HG03571 (cell line): Measurements from ENCODE around the gene PCGF5.
"Not testable (repeated sequence)": the region's sequence is repeated elsewhere in the genome, so short reads cannot be mapped to it uniquely, and the experiment has no call there.

Experiments
- ATAC-seq: cut with Tn5 transposase; IDR thresholded peaks from one replicate; pipeline ENCODE4 v1.9.1; 2021; ENCODE audit not compliant: unreplicated experiment

PCGF5 gene

DNA sequence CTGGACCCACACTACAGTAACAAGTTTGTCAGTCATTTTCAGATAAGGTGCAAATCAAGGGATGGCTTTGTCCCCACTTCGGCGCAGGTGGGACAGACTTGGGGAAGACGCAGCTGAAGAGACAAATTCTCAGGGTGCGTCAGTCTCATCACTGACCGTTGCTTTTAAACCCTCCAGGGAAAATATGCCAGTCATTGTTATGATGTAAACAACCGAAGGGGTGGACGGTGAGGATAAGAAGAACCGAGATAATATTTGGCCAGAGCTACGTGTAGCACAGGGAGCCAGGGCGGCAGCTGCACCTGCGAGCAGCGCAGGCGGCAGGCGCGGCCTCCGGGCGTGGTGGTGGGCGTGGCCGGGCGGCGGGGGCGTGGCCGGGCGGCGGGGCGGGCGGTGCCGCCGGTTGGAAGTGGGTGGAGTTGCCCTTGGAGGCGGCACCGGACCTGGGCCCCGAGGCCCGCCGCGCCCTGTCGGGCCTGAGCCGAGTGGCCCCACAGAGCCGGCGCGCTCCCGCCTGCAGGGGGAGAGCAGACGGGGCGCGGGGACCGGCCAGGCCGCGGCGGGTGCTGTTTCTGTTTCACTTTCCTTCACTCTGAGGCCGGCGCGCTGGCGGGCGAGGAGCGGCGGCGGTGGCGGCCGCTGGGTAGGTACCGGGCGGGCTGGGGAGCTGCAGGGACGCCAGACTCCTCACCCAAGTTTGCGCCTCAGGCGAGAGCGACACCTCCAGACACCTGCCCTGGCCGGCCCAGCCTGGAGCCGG, at the start of gene PCGF5:
Gene PCGF5 (plus strand): TSS at position 470 of the 760 bp plus-strand sequence. CDS start 2,209 bp downstream, outside the sequence.
- ATAC-seq: peak; percentile 97

DNA sequence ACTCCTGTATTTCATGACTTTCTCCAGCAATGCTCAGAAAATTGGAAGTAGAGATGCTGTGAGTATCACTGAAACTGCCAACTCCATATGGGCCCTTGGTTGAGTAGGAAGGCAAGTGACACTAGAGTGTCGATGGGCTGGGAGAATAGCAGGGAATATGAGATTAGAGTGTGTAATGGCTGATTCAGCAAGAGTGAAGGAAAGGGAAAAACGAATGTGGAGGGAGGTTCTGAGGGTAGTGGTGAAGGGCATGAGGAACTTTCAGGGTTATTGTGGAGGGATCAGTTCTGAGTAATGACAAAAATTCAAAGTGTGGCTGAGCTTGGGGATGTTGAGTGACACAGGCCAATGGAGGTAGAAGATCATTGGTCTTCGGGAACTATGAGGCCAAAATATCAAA, 49.0 kb upstream of the PCGF5 start:
- ATAC-seq: no peak

DNA sequence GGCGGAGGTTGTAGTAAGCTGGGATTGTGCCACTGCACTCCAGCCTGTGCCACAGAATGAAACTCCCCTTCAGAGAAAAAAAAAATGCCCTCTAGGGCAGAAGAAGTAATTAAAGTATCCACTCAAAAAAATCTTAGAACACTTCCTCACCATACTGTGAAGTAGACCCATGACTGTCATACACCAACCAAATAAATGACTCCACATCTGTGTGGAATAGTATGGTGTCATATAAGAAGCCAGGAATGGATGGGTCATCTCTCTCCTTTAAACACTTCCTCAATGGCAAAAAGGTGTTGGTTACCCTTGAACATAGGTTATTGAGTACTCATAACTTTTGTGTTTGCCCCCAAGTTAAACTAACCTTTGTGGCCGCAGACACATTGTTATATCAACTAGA, 48.1 kb upstream of the PCGF5 start:
- no peak for ATAC-seq

DNA sequence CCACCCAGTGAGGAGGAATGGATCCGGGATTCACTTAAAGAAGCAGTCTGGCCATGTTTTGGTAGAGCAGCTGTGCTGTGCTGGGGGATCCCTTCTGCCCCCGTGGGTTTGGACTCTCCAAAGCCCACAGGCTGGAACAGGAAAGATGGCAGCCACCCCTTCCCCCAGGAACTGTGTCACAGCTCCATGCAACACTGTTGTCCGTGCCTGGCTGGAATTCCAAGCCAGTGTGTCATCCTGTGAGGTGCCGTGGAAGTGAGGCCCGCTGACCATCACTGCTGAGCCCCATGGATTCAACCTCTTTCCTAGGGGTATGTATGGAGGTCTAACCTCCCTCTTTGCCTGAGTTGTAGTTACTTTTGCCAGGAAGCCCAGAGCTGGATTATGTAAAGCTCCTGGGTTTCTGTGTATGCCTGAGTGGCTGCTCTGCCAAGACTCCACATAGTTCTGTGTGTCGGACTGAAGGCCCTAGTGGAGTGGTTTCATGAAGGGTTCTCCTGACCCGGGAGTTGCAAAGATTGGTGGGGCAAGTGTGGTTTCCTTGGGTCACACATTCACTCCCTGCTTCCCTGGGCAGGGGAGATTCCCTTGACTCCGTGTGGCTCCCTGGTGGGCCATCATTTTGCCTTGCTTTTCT, 35.1 kb upstream of the PCGF5 start:
- ATAC-seq: no peak

DNA sequence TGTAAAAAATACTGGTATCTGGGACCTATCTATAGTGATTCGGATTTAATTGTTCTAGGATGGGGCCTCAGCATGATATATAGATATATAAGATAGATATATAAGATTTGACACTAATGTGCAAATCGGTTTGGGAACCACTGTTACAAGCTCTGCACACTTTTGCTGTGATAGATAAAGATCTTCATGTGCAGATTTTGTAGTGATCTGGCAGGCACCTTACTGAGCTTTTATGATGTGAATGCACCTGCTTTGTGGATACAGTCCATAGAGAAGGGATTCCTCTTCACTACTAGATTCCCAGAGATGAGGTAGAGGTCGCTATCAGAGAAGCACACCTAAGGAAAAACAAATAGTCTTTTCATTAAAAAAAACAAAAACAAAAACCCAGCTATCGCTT, 33.3 kb upstream of the PCGF5 start:
- no peak for ATAC-seq

DNA sequence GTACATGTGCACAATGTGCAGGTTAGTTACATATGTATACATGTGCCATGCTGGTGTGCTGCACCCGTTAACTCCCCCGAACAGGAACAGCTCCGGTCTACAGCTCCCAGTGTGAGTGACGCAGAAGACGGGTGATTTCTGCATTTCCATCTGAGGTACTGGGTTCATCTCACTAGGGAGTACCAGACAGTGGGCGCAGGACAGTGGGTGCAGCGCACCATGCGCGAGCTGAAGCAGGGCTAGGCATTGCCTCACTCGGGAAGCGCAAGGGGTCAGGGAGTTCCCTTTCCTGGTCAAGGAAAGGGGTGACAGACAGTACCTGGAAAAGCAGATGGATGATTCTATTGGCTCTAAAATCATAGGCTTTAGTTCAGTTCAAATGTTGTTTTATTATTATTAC, 32.5 kb upstream of the PCGF5 start:
- not testable (repeated sequence) for ATAC-seq

DNA sequence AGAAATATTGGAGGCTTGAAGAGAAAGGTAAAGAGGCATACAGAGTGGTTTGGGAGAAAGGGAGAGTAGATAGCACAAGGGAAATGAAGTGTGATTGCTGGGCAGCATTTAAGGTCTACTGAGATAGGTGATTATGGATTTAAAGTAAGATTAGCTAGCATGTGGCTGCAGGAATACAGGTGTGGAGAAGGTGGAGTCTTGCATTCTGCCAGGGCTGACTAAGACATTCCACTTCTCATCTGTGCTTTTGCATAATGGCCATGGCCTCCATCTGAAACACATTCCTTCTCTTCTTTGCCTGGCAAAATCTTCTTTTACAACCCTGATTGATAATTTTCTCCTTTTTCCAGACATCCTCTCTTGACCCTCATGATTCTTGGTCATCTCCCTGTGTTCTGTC, 31.6 kb upstream of the PCGF5 start:
- ATAC-seq: no peak

DNA sequence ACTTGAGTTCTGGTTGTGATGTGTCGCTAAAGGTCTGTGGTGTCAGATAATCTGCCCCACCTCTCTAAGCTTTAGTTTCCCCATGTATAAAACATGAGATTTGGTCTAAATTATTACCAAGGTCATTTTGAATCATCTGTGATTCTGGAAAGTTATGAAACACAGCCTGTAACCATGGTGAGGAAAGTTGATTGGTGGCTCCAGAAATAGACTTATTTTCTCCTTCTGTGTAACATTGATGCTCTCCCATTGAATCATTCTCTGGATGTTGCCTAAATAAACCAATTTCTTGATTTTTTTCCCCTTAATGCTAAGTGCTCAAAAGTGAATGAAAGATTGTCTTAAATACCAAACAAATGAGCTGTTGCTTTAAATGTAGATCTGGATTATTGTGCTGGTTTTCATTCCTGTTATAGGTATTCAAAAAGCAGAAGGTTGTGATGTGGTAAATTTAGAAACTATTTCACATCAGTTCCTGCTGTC, 30.0 kb upstream of the PCGF5 start:
- no peak for ATAC-seq

DNA sequence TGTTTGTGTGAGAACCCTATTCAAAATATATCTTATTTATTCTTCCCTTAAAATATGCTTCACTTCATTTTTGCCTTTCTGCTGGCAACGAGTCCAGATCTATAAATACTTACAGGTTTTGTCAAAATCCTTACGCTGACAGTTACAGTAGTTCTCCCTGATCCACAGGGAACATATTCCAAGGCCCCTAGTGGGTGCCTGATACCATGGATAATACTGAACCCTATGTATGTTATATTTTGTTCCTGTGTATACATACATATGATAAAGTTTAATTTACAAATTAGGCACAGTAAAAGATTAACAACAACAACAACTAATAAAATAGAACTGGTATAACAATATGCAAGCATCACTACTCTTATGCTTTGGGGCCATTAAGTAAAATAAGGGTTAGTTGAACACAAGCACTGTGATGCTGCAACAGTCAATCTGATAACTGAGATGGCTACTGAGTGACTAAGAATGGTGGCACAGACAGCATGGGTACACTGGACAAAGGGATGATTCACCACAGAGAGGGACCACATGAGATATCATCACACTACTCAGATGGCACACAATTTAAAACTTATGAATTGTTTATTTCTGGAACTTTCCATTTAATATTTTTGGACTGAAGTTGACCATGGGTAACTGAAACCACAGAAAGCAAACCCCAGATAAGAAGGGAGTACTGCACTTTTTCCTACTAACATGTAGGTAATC, 29.4 kb upstream of the PCGF5 start:
- ATAC-seq: peak; percentile 60

DNA sequence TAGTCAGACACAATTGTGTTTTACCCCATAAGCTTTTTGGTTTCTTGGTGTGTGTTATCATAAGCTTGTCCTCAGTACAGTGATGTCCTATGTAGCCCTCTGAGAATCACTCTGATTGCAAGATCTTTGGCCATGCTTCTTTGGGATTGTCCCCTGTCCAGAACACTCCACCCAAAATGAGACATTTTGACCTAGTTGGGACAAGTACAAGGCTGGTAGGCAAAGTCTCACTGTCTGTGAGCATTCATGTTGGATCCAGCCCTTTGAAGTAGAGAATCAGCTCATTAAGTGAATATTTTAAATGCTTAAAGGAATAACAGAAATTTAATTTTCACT, 28.9 kb upstream of the PCGF5 start:
- ATAC-seq: no peak

DNA sequence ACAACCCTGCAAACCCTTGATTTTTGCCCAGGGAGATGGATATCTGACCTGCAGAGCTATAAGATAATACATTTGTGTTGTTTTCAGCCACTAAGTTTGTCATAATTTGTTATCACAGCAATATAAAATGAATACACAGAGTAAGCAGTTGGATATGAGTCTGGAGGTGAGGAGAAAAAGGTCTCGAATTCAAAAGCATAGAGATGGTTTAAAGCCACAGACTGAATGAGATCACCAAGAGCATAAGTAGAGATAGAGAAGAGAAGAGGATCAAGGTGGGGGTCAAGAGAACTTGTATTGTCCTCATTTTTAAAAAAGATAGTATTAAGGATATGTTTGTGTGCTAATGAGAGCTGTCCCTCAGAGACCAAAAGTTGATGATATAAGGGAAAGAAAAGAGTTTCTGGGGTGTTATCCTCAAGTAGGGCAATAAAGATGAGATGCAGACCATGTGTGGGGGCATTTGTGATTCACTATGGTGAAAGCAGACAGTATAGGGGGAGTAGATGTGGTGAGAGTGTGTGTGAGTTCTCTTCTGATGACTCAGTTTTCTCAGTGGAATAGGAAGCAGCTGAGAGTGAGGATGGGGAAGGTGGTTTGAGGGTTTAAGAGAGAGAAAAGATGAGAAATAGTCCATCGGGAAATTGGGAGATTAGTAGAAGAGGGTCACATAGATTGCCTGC, 25.8 kb upstream of the PCGF5 start:
- ATAC-seq: no peak

DNA sequence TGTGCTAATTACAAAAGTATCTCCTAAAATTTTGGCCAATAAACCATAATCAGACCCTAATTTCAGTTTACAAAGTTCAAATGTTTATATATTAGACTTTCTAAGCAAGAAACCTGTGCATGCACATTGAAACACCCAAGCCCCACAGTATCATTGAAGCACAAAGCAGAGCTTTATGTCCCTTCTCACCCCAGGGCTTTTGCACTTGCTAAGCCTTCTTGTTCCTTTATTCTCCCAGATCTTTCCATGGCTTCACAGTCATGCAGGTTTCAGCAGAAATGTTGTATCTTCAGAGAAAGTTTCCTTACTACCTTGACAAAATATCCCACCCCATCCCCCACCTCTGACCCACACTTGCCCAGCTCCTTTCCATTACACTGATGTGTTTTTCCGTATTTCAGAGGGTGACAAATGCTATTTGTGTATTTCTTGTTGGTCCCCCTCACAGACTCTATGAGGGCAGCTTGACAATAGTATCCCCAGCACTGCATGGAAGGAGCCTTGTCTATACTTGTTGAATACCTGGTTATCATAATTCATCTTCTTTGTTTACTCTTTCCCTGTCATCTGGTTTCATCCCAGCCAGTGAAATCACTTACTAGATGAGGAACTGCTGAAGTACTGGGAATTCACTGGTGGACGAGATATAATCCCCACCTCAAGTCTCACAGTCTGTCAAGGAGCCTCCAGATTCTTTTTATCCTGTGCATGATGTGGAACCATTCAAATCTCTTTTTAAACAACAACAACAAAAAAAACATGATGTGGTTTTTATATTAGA, 24.0 kb upstream of the PCGF5 start:
- no peak for ATAC-seq

DNA sequence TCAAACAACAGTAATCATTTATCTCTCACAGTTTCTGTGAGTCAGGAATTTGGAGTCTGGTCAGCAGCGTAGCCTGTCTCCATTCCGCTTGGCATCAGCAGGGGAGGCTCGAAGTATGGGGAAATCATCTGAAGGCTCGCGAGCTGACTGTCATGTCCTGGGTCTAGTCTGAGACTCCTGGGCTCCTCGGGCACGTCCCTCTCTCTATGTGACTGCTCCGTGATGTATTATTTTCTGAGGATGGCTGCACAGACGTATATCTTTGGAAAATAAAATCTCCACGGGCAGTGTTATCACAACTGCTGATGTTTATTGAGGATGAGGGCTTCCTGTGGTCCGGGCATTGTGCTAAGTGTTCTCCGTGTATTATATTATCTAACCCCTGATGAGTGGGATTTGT, 23.3 kb upstream of the PCGF5 start:
- no peak for ATAC-seq

DNA sequence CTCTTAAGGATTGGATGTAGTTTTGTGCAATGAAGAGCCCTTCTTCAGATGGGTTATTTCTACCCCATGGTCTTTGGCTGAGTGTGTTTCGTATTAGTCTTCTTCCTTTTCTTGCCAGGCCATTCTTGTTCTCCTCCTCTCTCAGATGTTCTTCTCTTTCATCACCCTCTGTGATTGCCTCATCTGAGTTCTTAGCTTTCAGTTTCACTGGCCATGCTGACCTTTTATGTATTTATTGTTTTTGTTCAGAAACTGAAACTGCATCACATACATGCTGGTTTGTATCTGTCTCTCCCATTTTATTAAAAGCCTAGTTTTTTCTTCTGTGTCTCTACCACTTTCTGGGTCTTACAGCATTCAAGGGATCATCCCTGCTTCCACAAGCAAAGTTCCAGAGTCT, 21.7 kb upstream of the PCGF5 start:
- ATAC-seq: peak; percentile 79

DNA sequence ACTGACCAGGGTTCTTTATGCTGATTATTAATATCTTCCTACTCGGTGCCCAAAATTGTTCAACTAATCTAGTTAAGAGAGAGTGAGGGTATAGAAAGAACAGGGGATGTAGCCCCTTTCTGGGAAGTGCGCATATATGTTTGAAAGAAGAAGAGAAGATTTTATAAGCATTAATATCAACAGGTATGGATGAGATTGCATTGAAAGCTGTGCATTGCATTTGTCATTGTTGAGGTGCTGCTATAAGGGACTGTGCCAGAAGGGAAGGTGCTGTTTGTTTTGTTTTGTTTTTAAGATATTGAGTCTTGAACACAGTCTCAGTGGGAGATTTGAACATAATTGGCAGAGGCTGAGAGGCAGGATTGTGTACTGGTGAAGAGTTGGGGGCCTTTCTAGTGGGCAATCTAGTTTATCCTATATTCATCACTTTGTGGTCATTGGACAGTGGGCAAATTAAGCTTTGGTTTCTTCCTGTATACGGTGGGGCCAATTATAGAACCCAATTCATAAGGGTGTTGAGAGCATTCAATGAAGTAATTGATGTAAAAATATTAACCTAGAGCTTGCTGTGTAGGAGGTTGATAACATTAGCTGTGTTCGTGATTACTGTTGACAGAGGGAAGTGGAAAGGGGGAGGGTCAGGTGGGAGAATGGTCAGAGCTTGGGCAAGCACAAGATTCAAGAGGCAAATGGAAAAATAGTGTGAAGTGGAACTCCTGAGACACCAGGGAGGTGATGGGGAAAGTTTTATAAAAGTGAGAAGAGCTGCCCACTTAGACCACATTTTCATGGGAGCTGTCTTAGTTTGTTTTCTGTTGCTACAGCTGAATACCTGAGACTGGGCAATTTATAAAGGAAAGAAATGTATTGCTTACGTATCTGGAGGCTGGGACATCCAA, 19.9 kb upstream of the PCGF5 start:
- ATAC-seq: no peak

DNA sequence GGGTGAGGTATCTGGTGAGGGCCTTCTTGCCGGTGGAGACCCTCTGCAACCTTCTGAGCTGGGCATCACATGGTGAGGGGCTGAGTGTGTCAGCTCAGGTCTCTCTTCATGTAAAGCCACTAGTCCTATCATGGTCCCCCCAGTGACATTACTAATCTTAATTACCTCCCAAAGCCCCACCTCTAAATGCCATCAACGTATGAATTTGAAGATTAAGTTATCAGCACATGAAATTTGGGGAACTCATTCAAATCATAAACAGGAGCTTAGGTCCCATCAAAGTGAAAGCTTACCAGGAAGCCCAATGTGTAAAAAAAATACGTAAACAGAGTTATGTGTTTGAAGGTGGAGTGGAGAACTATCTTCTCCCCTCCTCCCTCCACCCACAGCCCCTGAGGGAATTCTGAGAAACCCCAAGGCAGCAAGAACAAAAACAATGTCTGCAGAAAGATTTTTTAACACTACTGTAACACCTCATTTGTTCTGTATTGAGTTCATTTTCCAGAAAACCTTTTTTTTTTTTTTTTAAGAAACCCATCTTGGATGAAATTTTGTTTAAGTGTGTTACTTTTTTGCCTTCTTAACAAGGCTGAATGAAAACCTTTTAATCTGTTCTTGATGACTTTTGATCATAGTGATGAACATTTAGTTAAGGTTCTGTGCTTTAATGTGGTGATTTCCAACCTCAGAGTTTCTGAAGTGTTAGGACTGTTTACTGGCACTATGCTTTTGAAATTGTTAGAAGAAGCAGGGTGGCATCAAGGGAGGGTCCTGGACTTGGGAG, 19.1 kb upstream of the PCGF5 start:
- no peak for ATAC-seq

DNA sequence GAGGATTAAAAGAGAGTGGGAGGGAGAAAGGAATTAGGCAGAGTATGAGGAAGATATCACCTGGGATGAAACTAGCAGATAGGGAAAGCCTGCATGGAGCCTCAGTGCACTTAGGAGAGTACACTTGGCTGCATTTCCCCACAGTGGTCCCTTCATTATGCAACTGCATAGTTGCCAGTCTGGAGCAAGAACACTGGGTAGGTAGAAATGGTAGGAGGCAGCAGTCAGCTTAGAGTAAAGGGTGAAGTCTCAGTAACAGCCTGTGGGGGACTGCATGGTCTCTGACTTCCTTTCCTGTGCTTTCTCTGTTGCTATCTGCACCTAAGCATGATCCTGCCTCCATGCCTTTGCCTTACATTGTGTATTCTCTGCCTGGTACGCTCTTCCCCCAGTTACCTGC, 14.0 kb upstream of the PCGF5 start:
- peak; percentile 38 for ATAC-seq

DNA sequence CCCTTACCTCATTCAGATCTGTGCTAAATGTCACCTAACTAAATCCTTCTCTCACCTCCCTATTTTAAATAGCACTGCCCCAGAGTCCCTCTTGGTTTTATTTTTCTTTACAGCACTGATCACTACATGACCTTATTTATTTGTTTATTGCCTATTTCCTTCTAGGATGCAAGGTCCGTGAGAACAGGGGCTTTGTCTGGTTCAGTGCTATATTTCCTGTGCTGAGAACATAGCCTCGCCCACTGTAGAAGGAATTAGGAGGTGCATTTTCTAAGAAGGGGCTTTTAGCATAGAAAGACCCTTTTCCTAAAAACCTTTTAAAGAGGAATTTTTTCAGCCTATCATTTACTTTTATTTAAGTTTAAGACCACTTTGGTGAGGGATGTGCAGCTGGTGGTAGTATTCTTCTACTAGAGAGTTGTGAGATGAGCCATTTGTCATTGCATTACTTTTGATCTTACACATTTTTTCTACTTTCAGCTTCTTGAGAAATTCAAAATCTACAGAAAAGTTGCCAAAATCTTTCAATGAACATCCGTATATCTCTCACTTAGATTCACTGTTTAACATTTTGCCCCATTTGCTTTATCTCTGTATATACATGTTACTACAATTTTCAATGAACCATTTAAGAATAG, 13.5 kb upstream of the PCGF5 start:
- no peak for ATAC-seq
